SU-DHL-6 (cell line): ENCODE results near the gene BHLHE23.

Experiments
- H2AFZ ChIP-seq: fragments of 200-600 bp; sonication (generic); 2 replicates; pipeline ENCODE4 v1.6.1; 2014; ENCODE audit warnings: low read depth, mild to moderate bottlenecking, moderate library complexity, mixed read lengths, antibody characterized with exemption, low read length; ENCODE audit not compliant: severe bottlenecking
- H3F3A ChIP-seq: fragments of 200-600 bp; shearing (Covaris generic); 2 replicates; pipeline ENCODE4 v1.6.0; 2016; ENCODE audit warnings: antibody characterized with exemption, mild to moderate bottlenecking; ENCODE audit not compliant: insufficient read depth
- H3K27ac ChIP-seq: fragments of 200-600 bp; sonication (generic); 2 replicates; pipeline ENCODE4 v1.5.1; 2016; ENCODE audit warnings: low read depth, mild to moderate bottlenecking, low read length, moderate library complexity, mixed read lengths
- H3K27me3 ChIP-seq: fragments of 200-600 bp; sonication (generic), shearing (Covaris generic); 2 replicates; pipeline ENCODE4 v1.6.0; 2014; ENCODE audit warnings: mild to moderate bottlenecking, low read length
- H3K36me3 ChIP-seq: fragments of 200-600 bp; sonication (generic); 2 replicates; pipeline ENCODE4 v1.6.1; 2014; ENCODE audit warnings: mild to moderate bottlenecking, low read length, mixed read lengths
- H3K4me2 ChIP-seq: fragments of 300-600, 200-600 bp; shearing (Covaris generic), sonication (generic); 2 replicates; pipeline ENCODE4 v1.6.0; 2014; ENCODE audit warnings: low read length, low read depth, mild to moderate bottlenecking; ENCODE audit not compliant: poor library complexity, severe bottlenecking
- H3K4me3 ChIP-seq: fragments of 200-600 bp; sonication (generic); 2 replicates; pipeline ENCODE4 v1.5.1; 2014; ENCODE audit warnings: antibody characterized with exemption, low read length, mild to moderate bottlenecking, mixed read lengths; ENCODE audit not compliant: insufficient read depth, poor library complexity, severe bottlenecking
- H3K79me2 ChIP-seq: fragments of 200-600 bp; sonication (generic); 2 replicates; pipeline ENCODE4 v1.6.1; 2014; ENCODE audit warnings: mild to moderate bottlenecking, low read length, moderate library complexity; ENCODE audit not compliant: insufficient read depth
- H3K9ac ChIP-seq: fragments of 200-600 bp; sonication (generic); 2 replicates; pipeline ENCODE4 v1.7.0; 2014; ENCODE audit warnings: mild to moderate bottlenecking, low read length
- H3K9me2 ChIP-seq: fragments of 200-600 bp; sonication (generic); replicated peaks from 2 replicates; pipeline ENCODE4 v1.6.1; 2014; ENCODE audit warnings: low read length; ENCODE audit not compliant: insufficient read depth
- H3K9me3 ChIP-seq: fragments of 200-600 bp; sonication (generic); 2 replicates; pipeline ENCODE4 v1.6.1; 2014; ENCODE audit warnings: low read length, mixed read lengths; ENCODE audit not compliant: insufficient read depth
- H4K20me1 ChIP-seq: fragments of 200-600 bp; sonication (generic); 2 replicates; pipeline ENCODE4 v1.6.1; 2014; ENCODE audit warnings: low read depth, mild to moderate bottlenecking, antibody characterized with exemption, low read length, moderate library complexity, mixed read lengths
- CTCF ChIP-seq: fragments of 200-600 bp; sonication (generic); IDR thresholded peaks from one replicate; pipeline ENCODE4 v1.5.1; 2017; ENCODE audit warnings: antibody characterized with exemption, mild to moderate bottlenecking, low read length, moderate library complexity; ENCODE audit not compliant: insufficient read depth, poor library complexity, severe bottlenecking
- EZH2phosphoT487 ChIP-seq: fragments of 200-600 bp; sonication (generic), shearing (Covaris generic); conservative IDR thresholded peaks from 2 replicates; pipeline ENCODE4 v1.6.1; 2018; ENCODE audit warnings: mild to moderate bottlenecking, antibody characterized with exemption, low read length, moderate library complexity, mixed read lengths

Gene BHLHE23

GRCh38 chr20:63044605-63045004 is 37.8 kb upstream of the BHLHE23 start:
- Histone ChIP-seq H3K79me2 (no peaks in the 10 kb centered on the region), H3K4me2 (no peak overlapping the region), H3K9me2 (no peaks in the 10 kb centered on the region), H4K20me1 (no peaks in the 10 kb centered on the region), H3K27me3 (no peaks in the 10 kb centered on the region), H3K9ac (no peak overlapping the region), H3K36me3 (no peaks in the 10 kb centered on the region), H3F3A (no peaks in the 10 kb centered on the region), H2AFZ (no peak overlapping the region), H3K27ac (no peak overlapping the region), H3K4me3 (no peak overlapping the region), H3K9me3 (no peaks in the 10 kb centered on the region)
- no peak for TF ChIP-seq EZH2phosphoT487
- TF ChIP-seq CTCF = no peak

GRCh38 chr20:63044204-63044600 is 37.4 kb upstream of the BHLHE23 start:
- Histone ChIP-seq H3K9ac (no peak overlapping the region), H3F3A (no peaks in the 10 kb centered on the region), H3K9me2 (no peaks in the 10 kb centered on the region), H2AFZ (no peak overlapping the region), H3K9me3 (no peaks in the 10 kb centered on the region), H3K4me3 (no peak overlapping the region), H3K27me3 (no peaks in the 10 kb centered on the region), H3K27ac (no peak overlapping the region), H3K36me3 (no peaks in the 10 kb centered on the region), H3K79me2 (no peaks in the 10 kb centered on the region), H4K20me1 (no peaks in the 10 kb centered on the region), H3K4me2 (no peak overlapping the region)
- no peak for TF ChIP-seq CTCF
- no peak for TF ChIP-seq EZH2phosphoT487

GRCh38 chr20:63043348-63044203 is 36.8 kb upstream of the BHLHE23 start:
- no peak for TF ChIP-seq EZH2phosphoT487
- TF ChIP-seq CTCF = no peak
- H3K9me3 ChIP-seq = no peaks in the 10 kb centered on the region

More at GRCh38 chr20:63043348-63044203, 36.8 kb upstream of the BHLHE23 start:
- H3K27ac ChIP-seq = no peak overlapping the region
- H3K9ac ChIP-seq = no peak overlapping the region
- no peaks in the 10 kb centered on the region for H4K20me1 ChIP-seq
- H3F3A ChIP-seq = no peaks in the 10 kb centered on the region
- H3K9me2 ChIP-seq = no peaks in the 10 kb centered on the region
- H3K27me3 ChIP-seq = no peaks in the 10 kb centered on the region
- no peak overlapping the region for H3K4me3 ChIP-seq
- H3K79me2 ChIP-seq = no peaks in the 10 kb centered on the region
- no peak overlapping the region for H2AFZ ChIP-seq
- H3K4me2 ChIP-seq = no peak overlapping the region
- no peaks in the 10 kb centered on the region for H3K36me3 ChIP-seq
